Stomach (tissue), 4 donors: Measurements from ENCODE around the gene PEA15.

Experiments used
- CTCF ChIP-seq, 7 experiments: fragments of 450-650 bp in 4 of 7; fragments of 200-600 bp in 3 of 7; sonication (generic) in 3 of 7; IDR thresholded peaks; one replicate each; pipeline ENCODE4 v1.5.1; 2016 to 2019; ENCODE audit warnings: antibody characterized with exemption in 7 of 7, control low read depth in 2 of 7, mild to moderate bottlenecking in 1 of 7
- EP300 ChIP-seq: sonication (generic); formaldehyde crosslinking; IDR thresholded peaks from one replicate; pipeline ENCODE4 v1.6.1; 2017; ENCODE audit warnings: antibody characterized with exemption
- POLR2A ChIP-seq, 4 donors: fragments of 450-650 bp; IDR thresholded peaks; one replicate each; pipeline ENCODE4 v1.6.1; 2016; ENCODE audit warnings: antibody characterized with exemption in 4 of 4, control low read depth in 2 of 4, mild to moderate bottlenecking in 1 of 4, moderate library complexity in 1 of 4
- POLR2AphosphoS5 ChIP-seq, 3 donors: sonication (generic); formaldehyde crosslinking; IDR thresholded peaks; one replicate each; pipeline ENCODE4 v1.6.1; 2016; ENCODE audit warnings: antibody characterized with exemption in 3 of 3

DNA sequence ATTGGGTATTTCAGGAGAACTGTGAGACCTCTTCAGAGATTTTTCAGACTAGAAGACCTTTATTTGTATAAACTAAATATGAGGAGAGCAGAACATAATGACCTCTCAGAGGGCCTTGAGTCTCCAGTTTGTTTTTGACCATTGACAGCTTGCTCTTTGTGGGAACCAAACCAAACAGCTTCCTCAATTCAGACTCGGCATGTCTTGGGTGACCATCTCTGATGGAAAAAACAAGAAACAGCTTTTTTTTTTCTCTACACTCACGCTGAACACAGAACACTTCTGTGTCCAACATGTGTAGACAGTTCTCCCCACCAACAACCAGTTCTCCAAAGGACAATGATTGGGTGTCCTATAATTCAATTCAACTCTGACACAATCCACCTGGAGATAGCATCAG lies 42.3 kb upstream of the PEA15 start:
- TF ChIP-seq CTCF (IDR thresholded peaks at IDR 0.05) (no peak), POLR2A (IDR thresholded peaks at IDR 0.05) (no peak), EP300 (no peak), POLR2AphosphoS5 (IDR thresholded peaks at IDR 0.05) (no peak)
